Fibroblast of the aortic adventitia (primary cell): Measurements from ENCODE around the gene ALG6. TPM values are rescaled to one million over a fixed set of nuclear protein-coding genes. Genes with fewer than 3 reads are reported as not detected.
A peak's percentile ranks its signal among the peaks of the same experiment; 100 is the strongest.

Source experiments
- DNase-seq: peaks from one replicate; pipeline ENCODE4 v3.0.0-alpha.2; 2010; ENCODE audit warnings: low read depth
- H3K4me3 ChIP-seq: 2 replicates; pipeline ENCODE4 v1.5.1; 2011; ENCODE audit warnings: low read depth, mild to moderate bottlenecking, control low read depth, low read length, moderate library complexity
- small RNA-seq: library from RNA; depleted of rRNA; stranded (forward); fragments of <200 nt; gene quantifications from one replicate; pipeline ENCODE3, GENCODE V24; 2012
- total RNA-seq: library from RNA; depleted of rRNA; stranded (reverse); fragments of >200 nt; gene quantifications from 2 replicates; pipeline ENCODE4 v1.2.3, GENCODE V29; 2012; ENCODE audit warnings: low replicate concordance
- TF ChIP-seq, protein P1 (sequence below): IDR thresholded peaks from 2 replicates; pipeline ENCODE4 v1.5.1; 2011; ENCODE audit warnings: mild to moderate bottlenecking, low read length, control low read depth, inconsistent platforms; ENCODE audit not compliant: insufficient read depth

The ALG6 gene
- total RNA-seq, 1 donor: 15.5 TPM

- no peak for DNase-seq
- TF ChIP-seq, protein P1, sequence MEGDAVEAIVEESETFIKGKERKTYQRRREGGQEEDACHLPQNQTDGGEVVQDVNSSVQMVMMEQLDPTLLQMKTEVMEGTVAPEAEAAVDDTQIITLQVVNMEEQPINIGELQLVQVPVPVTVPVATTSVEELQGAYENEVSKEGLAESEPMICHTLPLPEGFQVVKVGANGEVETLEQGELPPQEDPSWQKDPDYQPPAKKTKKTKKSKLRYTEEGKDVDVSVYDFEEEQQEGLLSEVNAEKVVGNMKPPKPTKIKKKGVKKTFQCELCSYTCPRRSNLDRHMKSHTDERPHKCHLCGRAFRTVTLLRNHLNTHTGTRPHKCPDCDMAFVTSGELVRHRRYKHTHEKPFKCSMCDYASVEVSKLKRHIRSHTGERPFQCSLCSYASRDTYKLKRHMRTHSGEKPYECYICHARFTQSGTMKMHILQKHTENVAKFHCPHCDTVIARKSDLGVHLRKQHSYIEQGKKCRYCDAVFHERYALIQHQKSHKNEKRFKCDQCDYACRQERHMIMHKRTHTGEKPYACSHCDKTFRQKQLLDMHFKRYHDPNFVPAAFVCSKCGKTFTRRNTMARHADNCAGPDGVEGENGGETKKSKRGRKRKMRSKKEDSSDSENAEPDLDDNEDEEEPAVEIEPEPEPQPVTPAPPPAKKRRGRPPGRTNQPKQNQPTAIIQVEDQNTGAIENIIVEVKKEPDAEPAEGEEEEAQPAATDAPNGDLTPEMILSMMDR: no peak
- H3K4me3 ChIP-seq: no peak overlapping the region
Observed at GRCh38 chr1:63480057-63480456, 112.6 kb downstream of the ALG6 start.

- TF ChIP-seq, protein P1: no peak
- DNase-seq: peak; percentile 6
- no peak overlapping the region for H3K4me3 ChIP-seq
Observed at GRCh38 chr1:63486629-63487028, 119.2 kb downstream of the ALG6 start.

GRCh38 chr1:63487336-63488065, 120.1 kb downstream of the ALG6 start:
- no peak overlapping the region for H3K4me3 ChIP-seq
- TF ChIP-seq, protein P1: no peak
- peak; percentile 20 for DNase-seq

Small RNA genes lying within 50 kb of the gene (small RNA-seq; reads per million reads assigned to genes)
- gene MIR6068 (not detected), gene RF00019 (not detected)

Other genes starting within 250 kb of the ALG6 start
- gene FOXD3, start 45.1 kb upstream of the ALG6 start, total RNA-seq: not detected in 2 replicates
- 16.0 and 48.0 TPM in 2 replicates for gene ITGB3BP, start 155.6 kb downstream of the ALG6 start, total RNA-seq
- gene EFCAB7, start 155.9 kb downstream of the ALG6 start, total RNA-seq: 12.1 and 15.7 TPM in 2 replicates
- 52.4 and 83.5 TPM in 2 replicates for gene PGM1, start 225.8 kb downstream of the ALG6 start, total RNA-seq